GM12801 (cell line): ENCODE data around the gene UBA7.

Source experiments
- CTCF ChIP-seq: IDR thresholded peaks from one replicate; pipeline ENCODE4 v1.5.1; 2011; ENCODE audit warnings: control low read depth; ENCODE audit not compliant: insufficient read length; ENCODE audit errors: extremely low read depth

UBA7 gene

GRCh38 chr3:49793486-49794085 is 20.2 kb downstream of the UBA7 start:
- no peak for TF ChIP-seq CTCF

GRCh38 chr3:49792371-49793150 is 21.2 kb downstream of the UBA7 start:
- TF ChIP-seq CTCF = no peak

- no peak for TF ChIP-seq CTCF
Measured at GRCh38 chr3:49791571-49791970, 22.2 kb downstream of the UBA7 start.

GRCh38 chr3:49790626-49791411 is 22.9 kb downstream of the UBA7 start:
- TF ChIP-seq CTCF = no peak

- TF ChIP-seq CTCF = no peak
Measured at GRCh38 chr3:49788056-49788455, 25.7 kb downstream of the UBA7 start.

GRCh38 chr3:49787536-49787935 is 26.2 kb downstream of the UBA7 start:
- no peak for TF ChIP-seq CTCF

- TF ChIP-seq CTCF = no peak
Measured at GRCh38 chr3:49787182-49787464, 26.6 kb downstream of the UBA7 start.
